HG03039 (cell line): ENCODE results near the gene HCN3.
"Not testable (repeated sequence)": the region's sequence is repeated elsewhere in the genome, so short reads cannot be mapped to it uniquely, and the experiment has no call there.

Source experiments
- ATAC-seq: cut with Tn5 transposase; IDR thresholded peaks from one replicate; pipeline ENCODE4 v1.9.1; 2021; ENCODE audit warnings: mild to moderate bottlenecking, moderate library complexity; ENCODE audit not compliant: unreplicated experiment

Gene HCN3

GRCh38 chr1:155328856-155329255, 51.6 kb downstream of the HCN3 start:
- ATAC-seq = not testable (repeated sequence)

GRCh38 chr1:155329980-155330598, 52.8 kb downstream of the HCN3 start:
- ATAC-seq = no peak

- ATAC-seq = no peak
These were observed 57.7 kb downstream of the HCN3 start for GRCh38 chr1:155334962-155335361.
